ENCODE measurements around the gene BCAP29.

Gene BCAP29

DNA sequence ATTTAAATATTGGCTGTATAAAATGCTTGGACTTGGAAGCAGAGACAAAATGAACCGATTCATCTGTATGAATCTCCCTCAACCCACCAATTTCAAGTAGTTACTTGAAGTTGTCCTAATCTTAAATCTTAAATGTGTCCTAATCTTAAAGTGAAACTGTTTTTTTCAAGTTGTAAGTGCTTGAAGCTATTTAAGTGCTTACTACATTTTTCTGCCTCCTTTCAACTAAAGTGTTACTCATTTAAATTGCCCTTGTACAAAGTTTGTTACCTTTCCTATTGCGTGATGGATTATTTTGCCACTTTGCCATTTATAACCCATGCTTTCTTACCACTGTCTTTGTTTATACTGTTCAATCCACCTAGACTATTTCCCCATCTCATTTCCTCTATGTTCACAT, 2.8 kb downstream of the BCAP29 start:
- no peak for DNase-seq

DNA sequence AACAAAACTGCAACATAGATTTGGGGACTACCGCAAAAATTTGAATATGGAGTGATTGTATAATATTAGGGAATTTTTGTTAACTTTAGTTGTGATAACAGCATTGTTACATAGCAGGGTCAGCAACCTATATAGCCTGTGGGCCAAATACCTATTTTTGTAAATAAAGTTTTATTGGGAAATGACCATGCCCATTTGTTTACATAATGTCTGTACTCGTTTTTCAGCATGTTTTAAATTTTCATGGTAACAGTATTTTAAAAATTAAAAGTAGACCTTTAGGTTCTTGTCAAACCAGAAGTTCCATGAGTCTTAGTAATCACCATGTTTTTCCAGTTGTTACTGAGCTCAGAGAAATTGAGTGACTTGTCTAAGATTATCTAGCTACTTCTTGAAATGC, 4.7 kb downstream of the BCAP29 start:
- no peak for DNase-seq

GRCh38 chr7:107588529-107589130, 8.6 kb downstream of the BCAP29 start:
- DNase-seq, result no peak

DNA sequence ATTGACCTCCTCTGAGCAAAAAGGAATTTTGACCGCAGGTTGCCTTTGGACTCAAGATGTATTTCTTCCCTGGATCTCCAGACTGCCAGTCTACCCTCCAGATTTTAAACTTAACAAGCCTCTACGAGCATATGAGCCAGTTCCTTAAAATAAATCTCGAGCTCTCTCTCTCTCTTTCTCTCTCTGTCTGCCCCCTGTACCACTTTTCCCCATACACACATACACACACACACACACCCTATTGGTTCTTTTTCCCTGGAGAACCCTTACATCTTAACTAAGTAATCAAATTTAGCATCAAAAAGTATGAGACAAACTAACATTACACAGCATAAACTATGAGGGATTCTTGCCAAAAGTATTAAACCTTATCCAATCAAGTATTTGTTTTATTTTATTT, 11.4 kb downstream of the BCAP29 start:
- DNase-seq, result no peak

GRCh38 chr7:107592361-107593024, 12.4 kb downstream of the BCAP29 start:
- DNase-seq, result no peak

- no peak for DNase-seq
These were observed 13.0 kb downstream of the BCAP29 start for GRCh38 chr7:107593025-107593410.

- DNase-seq, result no peak
These were observed 15.1 kb downstream of the BCAP29 start for GRCh38 chr7:107594961-107595737.

- DNase-seq, result no peak
These were observed 17.0 kb downstream of the BCAP29 start for GRCh38 chr7:107596881-107597581.

DNA sequence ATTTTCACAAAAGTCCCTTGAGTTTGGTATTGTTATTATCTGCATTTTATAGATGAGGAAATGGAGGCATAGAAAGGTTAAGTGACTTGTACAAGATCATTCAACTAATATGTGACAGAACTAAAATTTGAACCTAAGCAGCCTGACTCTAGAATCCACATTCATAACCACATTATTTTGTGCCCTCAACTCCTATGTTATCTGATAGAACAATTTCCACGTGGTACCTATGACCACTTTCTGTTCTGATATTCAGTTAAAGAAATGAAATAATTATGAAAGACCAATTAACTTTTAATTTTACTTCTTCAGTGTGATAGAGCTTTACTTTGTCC, 17.5 kb downstream of the BCAP29 start:
- DNase-seq, result no peak

DNA sequence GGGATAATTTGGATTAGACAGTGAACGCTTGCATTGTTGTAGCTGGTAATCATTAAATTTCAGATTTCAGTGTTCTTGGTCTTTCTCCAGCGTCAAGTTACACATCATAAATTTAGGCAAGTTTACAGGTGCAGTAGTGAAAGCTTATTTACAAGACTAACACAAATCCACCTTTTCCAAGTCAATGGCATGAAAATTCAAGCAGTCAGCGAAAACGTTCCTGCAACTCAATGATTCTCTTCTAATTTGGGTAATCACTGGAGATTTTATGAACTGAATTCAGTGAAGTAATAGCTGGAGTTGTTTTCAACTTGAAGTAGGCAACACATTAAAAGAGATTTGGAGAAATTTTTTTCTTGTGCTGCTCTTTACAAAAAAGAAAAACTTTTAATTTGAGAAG, 17.9 kb downstream of the BCAP29 start:
- DNase-seq, result no peak

DNA sequence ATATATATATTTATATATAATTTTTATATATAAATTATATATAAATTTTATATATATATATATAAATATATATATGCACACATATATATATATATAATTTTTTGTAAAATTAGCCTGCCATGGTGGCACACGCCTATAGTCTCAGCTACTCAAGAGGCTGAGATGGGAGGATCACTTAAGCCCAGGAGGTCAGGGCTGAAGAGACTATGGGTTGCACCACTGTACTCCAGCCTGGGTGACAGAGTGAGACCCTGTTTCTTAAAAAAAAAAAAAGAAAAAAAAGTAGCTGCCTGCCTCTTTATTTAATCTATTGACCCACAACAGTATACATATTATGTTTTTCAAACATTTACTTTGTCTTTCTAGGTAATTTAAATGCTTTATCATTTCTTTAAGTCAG, 19.2 kb downstream of the BCAP29 start:
- no peak for DNase-seq

DNA sequence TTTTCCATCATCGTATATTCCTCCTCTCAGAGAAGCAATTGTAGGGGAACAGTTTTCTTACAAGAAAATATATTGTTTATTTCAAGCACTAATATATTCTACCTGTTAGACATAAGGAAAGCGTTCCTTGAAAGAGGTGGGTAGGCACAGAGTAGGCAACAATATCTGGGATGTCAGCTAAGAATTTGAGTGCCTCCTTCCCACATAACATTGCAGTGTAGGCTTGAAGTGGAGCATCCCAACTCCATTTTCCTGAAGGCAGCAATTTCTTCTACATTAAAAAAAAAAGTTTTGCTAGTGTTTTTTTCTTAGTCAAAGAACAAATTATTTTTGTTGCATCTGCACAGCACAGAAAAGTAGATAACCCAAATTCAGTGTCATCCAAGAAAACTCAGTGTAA, 20.8 kb downstream of the BCAP29 start:
- no peak for DNase-seq

GRCh38 chr7:107605218-107605815, 25.3 kb downstream of the BCAP29 start:
- DNase-seq, result no peak

GRCh38 chr7:107606303-107606702, 26.3 kb downstream of the BCAP29 start:
- DNase-seq, result no peak

DNA sequence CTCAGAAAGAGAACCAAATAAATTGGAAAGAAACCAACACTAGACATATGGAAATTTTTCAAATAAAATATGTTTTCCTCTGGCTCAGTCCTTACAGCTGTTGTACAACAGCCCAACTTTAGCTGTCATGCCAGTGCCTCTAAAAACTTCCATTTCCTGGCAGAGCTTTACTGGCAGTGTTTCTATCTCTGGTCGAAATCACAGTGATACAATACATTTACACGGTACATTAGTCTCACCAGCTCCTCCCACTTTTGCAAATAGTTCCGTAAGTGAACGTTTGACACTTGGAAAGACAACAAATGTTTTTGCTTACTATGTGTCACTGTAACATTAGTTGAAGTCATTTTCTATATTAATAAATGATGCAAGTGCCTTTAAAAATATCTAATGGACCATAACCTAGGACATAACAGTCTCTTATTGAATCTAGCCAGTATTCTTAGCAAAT, 29.8 kb downstream of the BCAP29 start:
- DNase-seq, result no peak

DNA sequence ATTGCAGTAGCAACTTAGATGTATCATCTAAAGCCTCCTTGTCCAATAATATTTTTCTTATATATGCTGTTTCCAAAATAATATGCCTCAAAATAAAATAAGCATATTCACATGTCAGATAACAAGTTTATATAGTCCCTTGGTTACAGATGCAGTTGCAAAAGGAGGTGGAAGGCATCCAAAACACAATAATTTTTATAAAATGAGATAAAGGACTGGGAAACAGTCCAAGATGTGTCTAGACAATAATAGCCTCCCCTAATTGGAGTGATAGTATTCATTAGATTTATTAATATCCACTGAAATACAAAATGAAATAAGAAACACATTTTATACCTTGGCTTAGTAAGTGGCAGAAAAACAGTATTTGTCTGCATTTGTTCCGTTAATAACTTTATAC, 30.3 kb downstream of the BCAP29 start:
- DNase-seq, result no peak

- DNase-seq, result no peak
These were observed 33.4 kb downstream of the BCAP29 start for GRCh38 chr7:107613439-107613838.

GRCh38 chr7:107613948-107614347, 33.9 kb downstream of the BCAP29 start:
- no peak for DNase-seq

DNA sequence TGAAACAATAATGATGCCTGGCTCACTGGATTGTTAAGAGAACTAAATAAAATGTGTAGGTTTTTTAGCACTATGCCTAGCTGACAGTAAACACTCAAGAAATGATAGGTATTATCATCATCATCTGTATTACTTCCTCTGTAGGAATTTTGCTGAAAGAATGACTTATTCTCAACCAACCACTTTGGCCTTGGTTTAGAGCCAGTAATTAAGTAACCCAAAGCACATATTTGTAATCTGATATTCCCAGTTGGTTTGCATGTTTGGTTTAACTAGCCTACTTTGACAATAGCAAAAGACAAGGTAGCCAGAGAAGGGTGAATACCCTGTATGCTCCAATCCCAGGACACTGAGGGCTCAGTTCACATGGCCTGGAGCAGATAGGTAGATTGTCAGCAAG, 34.4 kb downstream of the BCAP29 start:
- DNase-seq, result no peak

- DNase-seq, result no peak
These were observed 36.0 kb downstream of the BCAP29 start for GRCh38 chr7:107615910-107616680.

DNA sequence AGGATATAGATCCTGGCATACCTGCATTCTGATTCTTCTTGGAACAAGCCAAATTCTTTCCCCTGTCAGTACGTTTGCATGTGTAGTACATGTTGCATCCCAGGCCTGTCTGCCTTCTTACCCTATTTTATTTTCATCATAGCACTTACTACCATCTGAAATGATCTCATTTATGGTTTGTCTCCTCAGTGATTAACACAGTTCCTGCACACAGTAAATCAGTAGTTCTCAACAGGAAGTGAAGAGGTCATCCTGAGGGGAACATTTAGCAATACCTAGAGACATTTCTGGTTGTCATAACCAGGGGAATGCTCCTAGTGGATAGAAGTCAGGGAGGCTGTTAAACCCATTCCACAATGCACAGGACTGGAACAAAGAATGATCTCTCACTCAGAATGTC, 42.4 kb downstream of the BCAP29 start:
- DNase-seq, result no peak

- no peak for DNase-seq
These were observed 42.8 kb downstream of the BCAP29 start for GRCh38 chr7:107622894-107623293.

DNA sequence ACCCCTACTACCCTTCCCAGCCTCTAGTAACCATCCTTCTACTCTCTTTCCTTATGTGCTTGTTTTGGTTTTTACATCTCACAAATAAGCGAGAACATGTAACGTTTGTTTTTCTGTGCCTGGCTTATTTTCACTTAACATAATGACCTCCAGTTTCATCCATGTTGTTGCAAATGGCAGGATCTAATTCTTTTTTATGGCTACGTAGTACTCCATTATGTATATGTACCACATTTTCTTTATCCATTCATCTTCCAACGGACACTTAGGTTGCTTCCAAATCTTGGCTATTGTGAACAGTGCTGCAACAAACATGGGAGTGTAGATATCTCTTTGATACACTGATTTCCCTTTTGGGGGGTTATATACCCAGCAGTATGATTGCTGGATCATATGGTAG, 47.0 kb downstream of the BCAP29 start:
- no peak for DNase-seq

Measured in NK-92 treated with Interleukin-12 subunit alpha and Interleukin-12 subunit beta, amount 100 ng/mL, for 24 hours (cell line).